ENCODE results near the gene SERINC5.
"Not testable (repeated sequence)": the region's sequence is repeated elsewhere in the genome, so short reads cannot be mapped to it uniquely, and the experiment has no call there.

SERINC5 gene

GRCh38 chr5:80125022-80125961, 130.6 kb downstream of the SERINC5 start:
- peak; percentile 86 for DNase-seq

GRCh38 chr5:80124121-80124918, 131.5 kb downstream of the SERINC5 start:
- no peak for DNase-seq

DNA sequence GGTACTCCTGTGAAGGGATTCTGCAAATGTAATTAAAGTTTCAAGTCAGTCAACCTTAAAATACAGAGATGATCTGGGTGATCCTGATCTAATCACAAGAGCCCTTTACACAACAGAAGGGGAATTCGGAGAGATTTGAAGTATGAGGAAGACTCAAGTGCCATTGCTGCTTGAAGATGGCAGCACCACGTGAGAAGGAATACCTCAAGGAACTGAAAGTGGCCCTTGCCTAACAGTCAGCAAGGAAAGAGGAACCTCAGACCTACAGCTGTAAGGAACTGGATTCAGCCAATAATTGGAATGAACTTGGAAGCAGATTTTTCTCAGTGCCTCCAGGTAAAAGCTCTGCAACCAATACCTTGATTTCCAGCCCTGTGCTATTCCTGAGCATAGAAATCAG, 133.3 kb downstream of the SERINC5 start:
- DNase-seq: peak; percentile 96

DNA sequence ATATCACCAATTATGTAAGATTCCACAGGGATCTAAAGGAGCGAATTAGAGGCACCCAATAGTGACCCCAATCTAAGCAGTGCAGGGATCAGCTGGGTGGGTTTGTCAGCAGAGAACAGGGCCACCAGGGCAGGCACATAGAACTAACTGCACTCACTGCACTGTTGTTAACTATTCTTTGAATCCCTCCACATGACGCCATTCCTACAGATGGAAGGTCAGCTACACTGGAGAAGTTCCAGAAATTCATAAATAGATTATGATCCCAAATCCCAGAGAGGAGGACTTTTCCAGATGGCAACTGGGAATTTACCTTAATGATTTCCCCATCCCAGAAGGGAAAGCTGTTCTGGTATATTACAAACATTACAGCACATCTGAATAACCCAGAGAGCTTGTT, 136.5 kb downstream of the SERINC5 start:
- DNase-seq: no peak

DNA sequence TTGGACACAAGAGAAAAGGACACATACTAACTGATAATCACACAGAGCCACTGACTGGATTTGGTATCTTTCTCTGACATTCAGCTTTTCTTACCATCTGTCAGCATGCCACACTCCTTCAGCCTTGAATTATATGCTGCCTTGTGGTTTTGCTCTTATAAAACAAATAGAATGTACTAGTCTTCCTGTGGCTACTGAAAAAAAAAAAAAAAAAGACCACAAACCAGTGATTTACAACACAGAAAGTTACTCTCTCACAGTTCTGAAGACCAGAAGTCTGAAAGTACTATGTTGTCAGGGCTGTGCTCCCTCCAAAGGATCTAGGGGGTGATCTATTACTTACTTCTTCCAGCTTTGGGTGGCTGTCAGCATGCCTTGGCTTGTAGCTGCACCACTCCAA, 138.4 kb downstream of the SERINC5 start:
- no peak for DNase-seq

- no peak for DNase-seq
These were observed 139.4 kb downstream of the SERINC5 start for GRCh38 chr5:80116465-80116864.

GRCh38 chr5:80116000-80116399, 139.8 kb downstream of the SERINC5 start:
- no peak for DNase-seq

- DNase-seq: peak; percentile 60
These were observed 141.0 kb downstream of the SERINC5 start for GRCh38 chr5:80114860-80115259.

GRCh38 chr5:80111376-80111990, 144.4 kb downstream of the SERINC5 start:
- not testable (repeated sequence) for DNase-seq

- no peak for DNase-seq
These were observed 146.0 kb downstream of the SERINC5 start for GRCh38 chr5:80109646-80110478.

DNA sequence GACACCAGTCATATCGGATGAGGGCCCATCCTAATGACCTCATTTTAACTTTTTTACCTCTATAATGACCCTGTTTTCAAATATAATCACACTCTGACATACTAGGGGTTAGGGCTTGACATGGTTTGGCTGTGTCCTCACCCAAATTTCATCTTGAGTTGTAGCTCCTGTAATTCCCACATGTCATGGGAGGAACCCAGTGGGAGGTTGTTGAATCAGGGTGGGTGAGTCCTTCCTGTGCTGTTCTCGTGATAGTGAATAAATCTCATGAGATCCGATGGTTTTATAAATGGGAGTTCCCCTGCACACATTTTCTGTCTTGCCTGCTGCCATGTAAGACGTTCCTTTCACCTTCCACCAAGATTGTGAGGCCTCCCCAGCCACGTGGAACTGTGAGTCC, 148.9 kb downstream of the SERINC5 start:
- DNase-seq: no peak

GRCh38 chr5:80105698-80106439, 150.0 kb downstream of the SERINC5 start:
- DNase-seq: no peak

- no peak for DNase-seq
These were observed 152.5 kb downstream of the SERINC5 start for GRCh38 chr5:80103371-80103770.

- no peak for DNase-seq
These were observed 153.9 kb downstream of the SERINC5 start for GRCh38 chr5:80101993-80102392.

- no peak for DNase-seq
These were observed 158.4 kb downstream of the SERINC5 start for GRCh38 chr5:80097451-80097850.

DNA sequence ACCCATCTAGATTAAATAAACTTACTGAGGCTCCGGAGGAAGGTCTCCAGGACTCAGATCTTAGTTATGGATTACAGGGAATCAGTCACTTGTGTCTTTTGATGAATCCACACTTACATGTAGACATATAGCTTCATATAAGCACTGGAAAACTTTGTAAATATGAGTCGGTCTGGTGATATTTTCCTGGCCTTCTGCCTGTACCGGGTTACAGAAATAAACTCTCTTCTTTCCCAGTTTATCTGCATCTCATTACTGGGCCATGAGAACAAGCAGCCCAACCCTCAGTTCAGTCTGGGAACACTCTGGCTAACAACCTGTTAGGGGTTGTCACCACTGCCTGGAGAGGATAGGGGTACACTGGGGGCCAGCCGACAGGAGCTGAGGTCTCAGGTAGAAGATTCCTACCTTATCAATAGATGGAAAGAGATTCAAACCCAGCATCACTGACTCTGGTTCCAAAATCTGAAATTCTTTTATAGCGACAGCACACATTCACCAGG, 161.6 kb downstream of the SERINC5 start:
- no peak for DNase-seq

GRCh38 chr5:80093796-80094195, 162.1 kb downstream of the SERINC5 start:
- no peak for DNase-seq

DNA sequence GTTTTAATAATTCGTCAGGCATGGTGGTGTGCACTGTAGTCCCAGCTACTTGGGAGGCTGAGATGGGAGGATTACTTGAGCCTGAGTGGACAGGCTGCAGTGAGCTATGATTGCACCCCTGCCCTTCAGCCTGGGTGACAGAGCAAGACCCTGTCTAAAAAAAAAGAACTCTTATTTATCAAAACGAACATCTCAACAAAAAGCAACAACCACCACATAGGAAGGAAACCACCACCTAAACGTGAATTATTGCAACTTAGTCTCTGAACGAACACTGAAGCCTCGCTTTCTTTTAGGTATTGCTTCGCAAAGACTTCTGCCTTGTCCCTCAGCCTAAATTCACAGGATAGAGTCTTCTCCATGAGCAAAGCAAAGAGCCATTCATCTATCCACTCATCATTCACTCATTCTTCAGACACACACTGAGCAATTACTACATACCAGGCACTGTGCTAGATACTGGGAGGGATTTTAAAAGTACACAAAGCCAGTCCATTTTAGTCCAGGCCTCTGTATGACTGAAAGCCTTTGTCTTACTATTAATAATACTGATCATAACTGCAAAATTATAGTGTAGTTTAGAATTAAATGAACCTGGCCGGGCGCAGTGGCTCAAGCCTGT, 163.3 kb downstream of the SERINC5 start:
- DNase-seq: no peak

GRCh38 chr5:80091792-80092192, 164.1 kb downstream of the SERINC5 start:
- DNase-seq: peak; percentile 74

DNA sequence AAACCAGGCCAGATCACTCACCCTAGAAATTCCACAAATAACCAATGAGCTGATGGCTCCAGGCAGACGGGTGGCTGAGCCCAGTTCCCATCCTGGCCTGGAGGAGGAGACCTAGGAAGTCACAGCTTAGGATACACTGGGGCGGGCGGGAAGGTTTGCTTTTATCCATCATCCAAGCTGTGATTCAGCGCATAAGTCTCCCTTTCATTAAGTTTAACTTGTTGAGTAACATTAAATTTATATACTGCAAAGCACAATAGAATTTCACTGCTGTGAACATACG, 165.0 kb downstream of the SERINC5 start:
- DNase-seq: no peak
